GM21360 (cell line): ENCODE data around the gene VEGFB.

Source experiments
- ATAC-seq: cut with Tn5 transposase; IDR thresholded peaks from one replicate; pipeline ENCODE4 v1.9.1; 2021; ENCODE audit warnings: mild to moderate bottlenecking, moderate library complexity; ENCODE audit not compliant: unreplicated experiment

The VEGFB gene

GRCh38 chr11:64258946-64259532 lies 24.7 kb downstream of the VEGFB start:
- no peak for ATAC-seq

GRCh38 chr11:64259533-64260067 lies 25.2 kb downstream of the VEGFB start:
- no peak for ATAC-seq

- ATAC-seq: no peak
These were observed 25.8 kb downstream of the VEGFB start for GRCh38 chr11:64260147-64260708.

- no peak for ATAC-seq
These were observed 27.2 kb downstream of the VEGFB start for GRCh38 chr11:64261556-64262080.

- ATAC-seq: no peak
These were observed 28.1 kb downstream of the VEGFB start for GRCh38 chr11:64262271-64263002.

- ATAC-seq: no peak
These were observed 28.9 kb downstream of the VEGFB start for GRCh38 chr11:64263021-64263946.

- no peak for ATAC-seq
These were observed 29.5 kb downstream of the VEGFB start for GRCh38 chr11:64263947-64264317.

GRCh38 chr11:64264371-64264852 lies 30.0 kb downstream of the VEGFB start:
- no peak for ATAC-seq

GRCh38 chr11:64265176-64266160 lies 31.1 kb downstream of the VEGFB start:
- no peak for ATAC-seq

GRCh38 chr11:64266339-64266738 lies 32.0 kb downstream of the VEGFB start:
- no peak for ATAC-seq

GRCh38 chr11:64267207-64267945 lies 33.0 kb downstream of the VEGFB start:
- no peak for ATAC-seq

- ATAC-seq: no peak
These were observed 33.9 kb downstream of the VEGFB start for GRCh38 chr11:64268025-64268892.

GRCh38 chr11:64268893-64269539 lies 34.6 kb downstream of the VEGFB start:
- peak; percentile 8 for ATAC-seq

- peak; percentile 51 for ATAC-seq
These were observed 35.3 kb downstream of the VEGFB start for GRCh38 chr11:64269540-64270220.

GRCh38 chr11:64275031-64275800 lies 40.8 kb downstream of the VEGFB start:
- no peak for ATAC-seq

GRCh38 chr11:64275841-64276240 lies 41.5 kb downstream of the VEGFB start:
- no peak for ATAC-seq
